ENCODE results near the gene WARS2.
A peak's percentile ranks its signal among the peaks of the same experiment; 100 is the strongest.

Gene WARS2

DNA sequence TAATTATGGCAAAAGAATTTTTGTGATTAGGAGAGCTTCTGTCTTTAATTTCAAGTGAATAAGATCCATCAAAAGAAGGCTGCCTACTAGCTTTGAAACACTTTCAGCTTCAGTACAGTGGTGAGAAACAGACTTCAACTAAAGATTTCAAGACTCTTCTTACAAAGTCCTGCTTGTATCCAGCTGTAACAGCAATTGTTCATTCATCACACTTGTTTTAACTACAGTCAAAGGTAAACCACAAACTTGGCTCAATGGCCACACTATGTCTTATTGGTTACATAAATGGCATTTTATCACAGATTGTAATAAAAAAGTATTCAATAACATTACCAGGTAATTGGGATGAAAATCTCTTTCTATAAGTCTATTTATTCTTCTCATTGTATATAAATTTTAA, 59.2 kb downstream of the WARS2 start:
- no peak for DNase-seq

DNA sequence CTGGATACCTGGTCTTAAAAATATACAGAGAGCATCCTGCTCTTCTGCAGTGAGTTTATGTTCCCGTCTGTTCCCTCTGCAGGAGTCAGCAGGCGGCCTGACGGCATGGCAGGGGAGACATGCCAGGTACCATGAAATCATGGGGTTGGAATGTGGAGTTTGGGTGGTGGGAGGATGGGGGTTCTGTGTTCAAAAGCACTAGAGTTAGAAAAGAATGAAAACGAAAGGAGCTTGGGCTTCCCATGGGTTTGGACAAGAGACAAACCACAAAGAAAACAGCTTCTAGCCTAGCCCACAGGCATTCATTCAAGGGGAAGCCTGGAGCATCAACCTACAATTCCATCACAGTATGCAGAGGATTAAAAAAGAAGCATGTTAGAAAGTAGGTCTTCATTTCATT, 59.9 kb downstream of the WARS2 start:
- peak; percentile 55 to 73 for DNase-seq

DNA sequence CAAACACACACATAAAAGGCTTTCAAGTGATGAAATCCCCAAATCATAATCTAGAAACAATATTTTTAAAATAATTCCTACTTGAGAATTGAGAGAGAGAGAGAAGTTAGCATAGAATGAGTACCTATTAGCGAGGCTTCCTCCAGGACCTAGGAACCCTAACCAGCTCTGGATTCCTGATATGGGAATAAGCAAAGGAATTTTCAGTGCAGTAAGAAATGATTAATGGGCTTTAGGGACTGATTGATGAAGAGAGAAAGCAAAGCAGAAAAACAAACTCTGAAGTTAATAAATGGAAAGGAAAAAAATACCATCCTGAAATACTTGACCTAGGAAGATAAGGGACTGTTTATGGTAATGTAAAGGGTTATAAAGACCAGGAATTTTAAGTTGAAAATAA, 60.6 kb downstream of the WARS2 start:
- no peak for DNase-seq

DNA sequence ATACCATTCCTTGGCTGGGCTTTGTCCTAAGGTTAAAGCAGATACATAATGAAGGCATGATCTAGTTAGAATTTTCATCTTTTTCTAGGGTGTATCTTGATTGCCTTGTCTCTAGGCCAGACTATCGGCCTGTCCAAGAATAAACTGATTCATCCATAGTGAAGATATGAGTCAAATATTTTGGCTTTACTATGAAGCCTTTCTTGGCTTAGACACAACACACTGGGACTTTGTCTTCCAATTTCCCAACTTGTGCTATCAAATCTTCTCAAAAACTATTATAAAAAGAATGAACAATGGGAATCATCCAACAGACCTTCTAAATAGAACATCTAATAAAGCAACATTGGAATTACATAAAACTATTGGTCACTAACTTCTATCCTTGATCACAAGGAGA, 64.8 kb downstream of the WARS2 start:
- peak; percentile 28 to 60 for DNase-seq

DNA sequence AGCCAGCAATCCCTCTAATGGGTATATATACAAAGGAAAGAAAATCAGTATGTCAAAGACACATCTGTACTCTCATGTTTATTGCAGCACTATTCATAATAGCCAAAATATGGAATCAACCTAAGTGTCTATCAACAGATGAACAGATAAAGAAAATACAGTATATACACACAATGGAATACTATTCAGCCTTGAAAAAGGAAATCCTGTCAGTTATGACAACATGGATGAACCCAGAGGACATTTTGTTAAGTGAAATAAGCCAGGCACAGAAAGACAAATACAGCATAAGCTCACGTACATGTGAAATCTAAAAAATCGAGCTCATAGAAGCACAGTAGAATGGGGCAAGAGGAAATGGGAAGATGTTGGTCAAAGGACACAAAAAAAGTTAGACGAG, 69.1 kb downstream of the WARS2 start:
- no peak for DNase-seq

DNA sequence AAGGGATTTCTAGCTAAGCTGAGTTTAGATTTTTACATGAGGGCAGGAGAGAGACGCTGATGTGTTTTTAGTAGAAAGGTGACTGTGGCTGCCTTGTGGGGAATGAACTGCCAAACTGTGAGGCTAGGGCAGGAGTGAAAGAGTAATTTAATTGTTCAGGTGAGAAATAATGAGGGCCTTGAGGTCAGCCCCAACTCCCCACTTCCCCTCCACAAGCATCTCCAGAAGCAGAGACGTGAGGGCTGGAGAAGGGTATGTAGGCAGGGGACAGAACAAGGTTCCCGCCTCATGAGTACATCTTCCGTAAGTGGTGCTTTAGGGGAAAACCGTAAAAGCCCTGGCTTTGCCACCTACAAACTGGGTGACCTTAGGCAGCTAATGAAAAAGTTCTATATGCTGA, 70.8 kb downstream of the WARS2 start:
- DNase-seq = no peak

DNA sequence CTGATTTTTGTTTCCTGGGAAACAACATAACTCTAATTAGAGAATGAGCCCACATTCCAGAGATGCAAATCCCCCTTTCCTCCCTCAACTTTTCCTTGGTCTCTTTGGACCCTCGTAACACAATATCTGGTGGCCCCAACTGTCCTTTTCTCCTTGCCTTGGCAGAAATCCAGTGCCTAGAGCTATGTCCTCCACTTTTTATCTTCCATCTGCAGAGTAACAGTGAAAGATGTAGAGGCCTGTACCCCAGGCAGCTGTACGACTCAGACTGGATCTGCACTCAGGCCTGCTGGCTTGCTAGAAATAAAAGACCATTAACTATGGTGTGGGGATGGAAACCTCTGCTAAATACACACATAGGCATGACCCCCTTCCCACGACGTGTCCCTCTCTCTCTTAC, 72.0 kb downstream of the WARS2 start:
- DNase-seq = peak; percentile 54 to 64

DNA sequence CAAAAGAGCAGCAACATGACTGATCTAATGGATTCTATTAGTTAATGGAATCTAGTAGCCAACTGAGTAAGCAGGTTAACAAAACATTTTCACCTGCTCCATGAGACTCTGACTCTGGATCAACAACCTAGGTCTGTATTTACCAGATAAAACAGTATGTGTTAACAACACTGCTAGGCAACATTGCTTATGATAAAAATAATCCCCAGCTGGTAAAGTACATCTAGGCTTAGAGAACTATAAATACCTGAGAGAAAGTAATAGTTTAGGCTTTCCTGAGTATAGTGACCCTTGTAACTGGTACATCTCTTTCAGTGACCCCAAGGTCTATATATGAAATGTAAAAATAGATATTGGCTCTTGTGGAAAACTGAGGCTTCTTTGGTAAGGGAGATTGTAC, 78.8 kb downstream of the WARS2 start:
- DNase-seq = no peak

DNA sequence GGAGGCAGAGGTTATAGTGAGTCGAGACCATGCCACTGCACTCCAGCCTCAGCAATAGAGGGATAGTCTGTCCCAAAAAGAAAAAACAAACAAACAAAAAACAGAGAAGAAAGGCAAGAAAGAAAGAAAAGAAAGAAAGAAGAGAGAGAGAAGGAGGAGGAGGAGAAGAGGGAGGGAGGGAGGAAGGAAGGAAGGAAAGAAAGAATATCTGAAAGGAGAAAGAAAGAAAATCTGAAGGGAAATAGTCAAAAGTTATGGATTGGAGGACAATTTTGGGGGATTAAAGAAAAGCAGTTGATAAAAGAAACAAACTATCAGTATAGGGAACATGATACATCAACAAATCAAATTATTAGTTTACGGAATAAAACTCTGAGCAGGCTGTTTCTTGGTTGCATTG, 84.9 kb downstream of the WARS2 start:
- no peak for DNase-seq

DNA sequence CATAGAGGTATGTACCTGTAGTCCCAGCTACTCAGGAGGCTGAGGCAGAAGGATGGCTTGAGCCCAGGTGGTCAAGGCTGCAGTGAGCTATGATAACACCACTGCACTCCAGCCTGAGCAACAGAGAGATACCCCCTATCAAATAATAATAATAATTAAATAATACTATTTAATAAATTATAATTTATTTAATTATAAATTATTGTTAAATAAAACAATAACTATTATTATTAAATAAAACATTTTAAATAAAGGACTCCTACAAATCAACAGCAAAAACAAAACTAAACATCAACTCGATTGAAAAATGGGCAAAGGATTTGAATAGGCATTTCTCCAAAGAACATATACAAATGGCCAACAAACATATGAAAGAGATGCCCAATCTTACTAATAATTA, 86.5 kb downstream of the WARS2 start:
- no peak for DNase-seq

DNA sequence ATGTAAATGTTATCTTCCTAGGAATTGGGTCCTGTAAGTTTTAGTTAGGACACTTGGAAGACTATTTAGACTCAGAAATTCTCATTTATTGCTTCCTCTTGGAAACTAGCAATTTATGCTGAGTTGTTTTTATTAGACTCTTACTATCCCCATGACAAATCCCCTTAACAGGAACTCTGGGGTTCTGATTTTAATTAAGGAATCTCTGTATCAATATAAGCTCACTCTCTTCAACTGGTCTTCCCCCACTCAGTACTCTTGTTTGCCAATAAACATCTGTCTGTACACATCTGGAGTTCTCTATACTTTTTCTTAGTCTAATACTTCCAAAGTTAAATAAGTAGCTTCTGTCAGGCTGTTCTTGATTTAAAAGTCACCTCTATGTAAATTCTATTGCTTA, 88.2 kb downstream of the WARS2 start:
- no peak for DNase-seq

DNA sequence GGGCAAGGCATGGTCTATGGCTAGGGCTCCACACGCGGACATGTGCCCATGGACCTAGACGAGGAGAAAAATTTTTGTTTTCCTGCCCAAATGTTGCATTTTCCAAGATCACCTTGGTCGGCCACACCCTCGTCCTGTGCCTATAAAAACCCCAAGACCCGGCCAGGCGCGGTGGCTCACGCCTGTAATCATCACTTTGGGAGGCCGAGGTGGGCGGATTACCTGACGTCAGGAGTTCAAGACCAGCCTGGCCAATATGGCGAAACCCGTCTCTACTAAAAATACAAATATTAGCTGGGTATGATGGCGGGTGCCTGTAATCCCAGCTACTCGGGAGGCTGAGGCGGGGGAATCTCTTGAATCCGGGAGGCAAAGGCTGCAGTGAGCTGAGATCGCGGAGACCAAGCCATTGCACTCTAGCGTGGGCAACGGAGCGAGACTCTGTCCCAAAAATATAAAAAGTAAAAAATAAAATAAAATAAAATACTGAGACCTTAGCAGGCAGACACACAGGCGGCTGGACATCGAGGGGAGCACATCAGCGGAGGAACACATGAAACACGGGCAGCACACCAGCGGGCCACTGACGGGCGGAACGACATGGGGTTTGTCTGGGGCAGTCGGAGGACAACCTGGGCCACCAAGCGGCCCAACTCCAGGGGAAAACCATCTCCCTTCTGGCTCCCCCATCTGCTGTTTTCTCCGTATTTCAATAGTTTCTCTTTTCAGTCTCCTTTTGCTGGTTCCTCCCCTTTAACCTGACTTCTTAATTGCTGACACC, 91.6 kb downstream of the WARS2 start:
- DNase-seq = no peak

DNA sequence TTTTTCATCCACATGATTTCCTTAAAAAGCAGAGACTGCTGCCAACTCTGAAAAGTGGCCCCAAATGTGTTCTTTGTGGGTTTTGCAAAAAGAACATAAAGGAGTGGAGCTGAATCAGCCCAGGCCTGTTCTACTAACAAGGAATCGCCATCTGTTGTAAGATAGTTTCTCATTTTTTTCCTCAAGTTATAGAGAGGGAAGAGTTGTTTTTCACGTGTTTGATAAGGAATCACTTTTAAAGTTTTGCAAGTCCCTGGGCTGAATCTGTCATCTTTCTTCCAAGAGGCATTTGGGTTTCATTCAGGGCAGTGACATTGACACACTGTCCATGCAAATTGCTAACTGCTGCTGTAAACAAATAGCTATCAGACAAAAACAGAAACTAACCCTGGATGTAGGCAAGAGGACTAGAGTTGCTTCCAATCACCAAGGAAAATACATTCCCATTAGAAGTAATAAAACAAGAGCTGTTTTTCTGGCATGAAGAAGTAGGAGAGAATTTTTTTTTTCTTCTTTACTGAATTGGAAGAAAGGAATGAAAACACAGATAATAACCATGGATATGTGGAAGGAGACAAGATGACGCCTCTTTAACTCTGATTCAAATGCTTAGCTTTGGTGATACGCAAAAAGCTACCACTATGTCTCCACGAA, 93.5 kb downstream of the WARS2 start:
- peak in 1 of 2 experiments; percentile 80 for DNase-seq

DNA sequence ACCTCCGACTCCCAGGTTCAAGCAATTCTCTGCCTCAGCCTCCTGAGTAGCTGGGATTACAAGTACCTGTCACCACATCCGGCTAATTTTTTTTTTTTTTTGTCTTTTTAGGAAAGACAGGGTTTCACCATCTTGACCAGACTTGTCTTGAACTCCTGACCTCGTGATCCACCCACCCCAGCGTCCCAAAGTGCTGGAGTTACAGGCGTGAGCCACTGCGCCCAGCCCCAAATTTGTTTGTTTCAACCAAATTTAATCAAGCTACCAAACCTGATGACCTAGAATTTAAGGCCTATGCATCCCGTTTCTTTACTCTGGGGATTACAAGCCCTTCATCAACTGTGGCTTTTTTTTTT, 94.0 kb downstream of the WARS2 start:
- no peak for DNase-seq

DNA sequence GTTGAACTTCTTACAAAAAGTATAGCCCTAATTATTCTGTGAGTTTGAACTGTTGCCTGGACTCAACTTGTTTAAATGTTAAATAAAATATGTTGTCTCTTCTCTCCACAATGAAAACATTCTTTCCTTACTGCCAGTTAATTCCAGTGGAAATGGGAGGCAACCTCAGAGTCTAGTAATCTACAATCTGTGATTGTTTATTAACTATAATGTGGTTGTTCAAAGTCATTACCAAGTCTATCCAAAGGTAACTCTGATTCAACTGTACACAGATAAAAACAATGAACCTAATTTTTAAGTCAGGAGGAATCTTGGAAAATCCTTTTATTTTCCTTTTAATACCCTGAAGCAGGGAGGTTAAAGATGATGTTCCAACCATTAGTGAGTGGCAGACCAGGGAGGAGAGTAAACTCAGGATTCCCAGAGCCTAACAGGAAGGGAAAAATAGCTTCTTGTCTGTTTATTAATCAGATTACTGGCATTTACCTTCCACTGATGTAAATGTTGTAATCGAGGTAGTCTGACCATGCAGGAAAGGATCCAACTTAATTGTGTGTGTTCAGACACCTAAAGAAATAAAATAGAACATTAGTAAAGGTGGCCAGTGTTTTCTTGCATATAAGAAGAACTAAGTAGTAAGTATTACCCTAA, 95.2 kb downstream of the WARS2 start:
- DNase-seq = no peak

DNA sequence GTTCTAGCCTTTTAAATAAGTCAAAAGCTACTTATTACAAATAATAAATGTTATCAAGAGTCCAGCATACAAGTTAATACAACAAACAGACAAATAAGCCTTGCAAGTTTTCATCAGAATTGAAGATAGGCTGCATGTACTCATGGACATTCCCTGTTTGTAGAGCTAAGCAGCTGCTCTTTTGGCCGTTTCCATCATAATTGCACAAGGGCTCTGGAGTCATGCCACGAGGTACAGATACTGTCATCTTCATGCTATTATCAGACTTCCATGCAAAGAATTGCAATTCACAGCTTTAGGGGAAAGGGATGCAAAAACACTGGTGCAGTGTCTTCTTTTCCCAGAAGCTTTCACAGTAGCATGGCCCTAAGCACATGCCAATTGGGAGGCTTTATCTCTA, 99.5 kb downstream of the WARS2 start:
- DNase-seq = peak; percentile 21 to 76

DNA sequence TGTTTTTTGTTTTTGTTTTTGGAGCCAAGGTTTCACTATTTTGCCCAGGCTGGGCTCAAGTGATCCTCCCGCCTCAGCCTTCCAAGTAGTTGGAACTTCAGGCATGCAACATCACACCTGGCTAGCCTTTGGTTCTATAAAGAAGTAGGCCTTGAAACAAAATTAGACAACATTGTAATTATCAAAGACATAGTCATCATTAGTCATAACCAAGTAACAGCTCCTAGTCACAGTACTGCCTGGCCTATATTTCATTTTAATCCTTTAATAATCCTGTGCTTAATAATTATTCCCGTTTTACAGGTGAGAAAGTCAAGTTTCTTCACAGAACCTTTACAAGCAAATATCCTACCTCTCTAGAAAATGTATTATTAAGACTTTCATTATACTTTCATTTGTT, 100.0 kb downstream of the WARS2 start:
- DNase-seq = no peak

DNA sequence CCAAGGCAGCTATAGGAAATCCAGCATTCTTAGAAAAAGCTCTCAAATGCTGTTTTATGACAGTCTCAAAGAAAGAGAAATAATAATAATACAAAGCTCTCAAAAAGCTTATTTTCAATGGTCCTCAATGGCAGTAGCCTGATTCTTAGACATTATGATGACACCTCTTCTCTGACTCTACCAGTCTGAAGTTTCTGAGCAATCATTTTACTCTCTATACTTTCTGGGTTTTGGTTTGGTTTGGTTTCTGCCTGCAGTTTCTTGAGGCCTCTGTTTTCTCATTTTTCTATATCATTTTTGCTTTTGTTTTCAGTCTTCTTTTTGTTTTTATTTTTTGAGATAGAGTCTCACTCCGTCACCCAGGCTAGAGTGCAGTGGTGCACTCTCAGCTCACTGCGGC, 102.1 kb downstream of the WARS2 start:
- no peak for DNase-seq

DNA sequence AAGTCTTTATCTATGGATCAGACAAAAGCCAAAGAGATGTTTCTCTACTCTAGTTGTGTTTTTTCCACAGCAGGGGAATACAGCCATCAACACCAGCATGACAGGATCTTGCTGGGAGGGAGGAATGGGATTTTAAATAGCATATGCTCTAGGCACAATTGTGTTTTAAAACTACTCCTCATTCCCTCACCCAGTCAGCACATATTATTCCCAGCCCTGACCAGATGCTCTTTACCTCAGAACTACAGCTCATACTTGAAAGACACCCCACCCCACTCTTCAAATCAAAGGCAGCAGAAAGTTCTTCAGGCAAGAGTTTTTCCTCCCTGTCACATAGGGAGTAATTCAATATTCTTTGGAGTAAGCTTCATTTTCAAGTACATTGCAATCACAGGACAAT, 106.1 kb downstream of the WARS2 start:
- no peak for DNase-seq

DNA sequence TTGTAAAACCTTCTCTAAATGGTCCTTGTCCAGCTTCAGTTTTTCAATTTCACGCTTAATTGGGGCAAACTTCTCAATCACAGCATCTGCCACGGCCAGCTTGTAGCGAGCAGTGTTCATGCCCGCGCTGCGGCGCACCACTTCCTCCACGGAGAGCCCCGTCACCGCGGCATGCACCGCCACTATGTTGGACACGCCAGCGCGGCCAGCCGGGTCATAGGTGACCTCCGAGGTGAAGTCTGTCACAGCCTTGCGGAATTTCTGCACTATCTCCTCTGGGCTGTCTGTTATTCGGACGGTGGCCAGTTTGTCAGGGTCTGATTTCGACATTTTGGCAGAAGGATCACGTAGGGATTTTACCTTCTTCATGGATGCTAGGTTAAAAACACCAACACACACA, 107.5 kb downstream of the WARS2 start:
- DNase-seq = no peak

DNA sequence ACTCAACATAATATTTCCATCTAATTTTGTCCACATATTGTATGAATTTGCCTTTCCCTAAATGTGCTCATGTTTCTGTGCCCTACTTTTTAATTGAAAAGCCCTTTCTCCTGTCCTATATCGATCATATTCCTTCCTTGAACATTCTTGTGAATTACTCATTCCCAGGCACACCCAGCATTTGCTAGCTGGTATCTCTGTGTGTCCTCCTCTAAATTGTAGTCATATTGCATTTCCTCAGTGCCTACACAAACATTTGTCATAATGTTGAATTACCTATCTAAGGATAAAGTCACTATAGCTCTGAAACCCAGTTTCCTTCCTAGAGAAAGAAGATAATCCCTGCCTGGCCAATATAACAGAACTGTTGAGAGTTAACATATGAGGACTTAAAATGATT, 112.7 kb downstream of the WARS2 start:
- DNase-seq = no peak

DNA sequence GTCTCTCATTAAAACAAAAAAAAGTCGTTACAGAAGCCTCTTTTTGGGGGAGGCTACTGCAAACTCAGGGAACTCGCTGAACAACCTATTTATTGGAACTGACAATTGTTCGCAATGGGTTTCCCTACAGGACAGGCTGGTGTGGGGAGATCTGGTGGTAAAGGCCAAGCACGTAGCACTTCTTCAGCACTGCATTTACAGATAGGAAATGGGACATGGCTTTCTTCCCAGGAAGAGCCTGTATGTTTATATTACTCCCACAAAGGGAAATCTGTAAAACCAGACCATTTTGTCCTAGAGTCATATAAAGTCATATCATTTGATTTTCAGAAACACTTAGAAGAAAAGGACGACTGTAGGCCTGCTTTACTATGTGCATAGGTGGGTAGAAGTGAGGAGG, 113.5 kb downstream of the WARS2 start:
- DNase-seq = no peak

DNA sequence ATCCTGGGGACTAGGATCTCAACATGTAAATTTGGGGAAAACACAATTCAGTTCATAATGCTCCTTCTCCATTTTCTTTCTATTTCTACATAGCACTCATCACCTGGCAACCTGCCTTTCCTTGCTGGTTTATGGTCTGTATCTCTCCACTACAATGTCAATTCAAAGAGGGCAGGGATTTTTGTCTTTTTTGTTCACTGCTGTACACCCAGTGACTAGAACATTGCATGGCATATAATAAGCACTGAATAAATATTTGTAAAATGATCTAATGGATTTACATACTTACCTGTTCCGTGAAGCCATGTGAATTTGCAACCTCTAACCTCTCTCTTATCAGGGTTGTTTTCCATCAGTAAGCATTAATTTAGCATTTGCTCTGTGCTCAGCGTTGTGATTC, 124.9 kb downstream of the WARS2 start:
- DNase-seq = no peak

DNA sequence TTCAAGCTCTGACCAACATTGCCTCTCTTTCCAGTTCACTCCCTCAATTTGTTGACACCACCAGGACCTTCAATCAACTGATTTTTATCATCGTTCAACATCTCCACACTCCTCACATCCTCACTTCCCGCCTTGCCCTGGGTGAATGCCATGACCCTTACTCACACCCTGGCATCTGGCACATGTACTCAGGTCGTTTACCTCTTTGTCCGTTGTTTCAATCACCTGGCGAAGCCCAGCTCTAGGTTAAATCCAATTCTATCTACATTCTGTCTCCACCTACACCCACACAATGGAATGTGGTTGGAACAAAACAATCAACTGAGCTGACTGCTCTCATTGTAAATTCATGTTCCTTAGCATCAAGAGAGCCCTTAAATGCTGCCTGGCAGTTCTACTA, 128.1 kb downstream of the WARS2 start:
- DNase-seq = no peak

DNA sequence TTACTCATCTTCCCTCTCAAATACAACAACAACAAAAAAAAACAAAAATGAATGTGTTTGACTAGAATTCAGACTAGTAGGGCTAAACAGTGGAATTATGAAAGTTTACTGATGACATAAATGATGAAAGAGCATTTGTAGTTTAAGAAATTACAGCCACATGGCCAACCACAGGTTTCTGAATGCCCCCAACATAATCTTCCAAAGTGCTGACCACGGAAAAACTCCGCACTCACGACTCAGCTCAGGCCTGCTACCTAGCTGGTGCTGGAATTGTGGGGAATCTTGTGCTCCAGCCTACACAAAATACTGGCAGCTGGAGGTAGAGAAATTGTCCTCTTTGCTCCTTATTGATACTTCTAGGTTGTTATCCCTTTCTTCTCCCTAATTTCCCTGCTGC, 128.7 kb downstream of the WARS2 start:
- DNase-seq = no peak
